Islet precursor cell (in vitro differentiated cells): ENCODE data around the gene AIF1.

ENCODE experiments used
- DNase-seq: peaks from one replicate; pipeline ENCODE4 v3.0.0-alpha.2; 2018

AIF1 gene

GRCh38 chr6:31621991-31622390 is 7.0 kb downstream of the AIF1 start:
- no peak for DNase-seq

GRCh38 chr6:31622684-31623091 is 7.7 kb downstream of the AIF1 start:
- DNase-seq = no peak

GRCh38 chr6:31624070-31624469 is 9.0 kb downstream of the AIF1 start:
- DNase-seq = no peak

GRCh38 chr6:31626952-31627351 is 11.9 kb downstream of the AIF1 start:
- no peak for DNase-seq

GRCh38 chr6:31627690-31628287 is 12.8 kb downstream of the AIF1 start:
- no peak for DNase-seq

- no peak for DNase-seq
Measured at GRCh38 chr6:31629014-31629413, 14.0 kb downstream of the AIF1 start.

- DNase-seq = no peak
Measured at GRCh38 chr6:31630177-31630934, 15.3 kb downstream of the AIF1 start.

GRCh38 chr6:31631209-31631608 is 16.2 kb downstream of the AIF1 start:
- DNase-seq = no peak

GRCh38 chr6:31631681-31632278 is 16.7 kb downstream of the AIF1 start:
- DNase-seq = no peak

- DNase-seq = no peak
Measured at GRCh38 chr6:31632279-31632946, 17.4 kb downstream of the AIF1 start.

- DNase-seq = no peak
Measured at GRCh38 chr6:31633447-31633846, 18.4 kb downstream of the AIF1 start.

- no peak for DNase-seq
Measured at GRCh38 chr6:31634131-31634530, 19.1 kb downstream of the AIF1 start.

GRCh38 chr6:31634969-31635575 is 20.0 kb downstream of the AIF1 start:
- DNase-seq = no peak

- DNase-seq = no peak
Measured at GRCh38 chr6:31636698-31637596, 21.9 kb downstream of the AIF1 start.

GRCh38 chr6:31639043-31639442 is 24.0 kb downstream of the AIF1 start:
- no peak for DNase-seq

- DNase-seq = no peak
Measured at GRCh38 chr6:31639449-31639861, 24.4 kb downstream of the AIF1 start.

GRCh38 chr6:31640612-31641011 is 25.6 kb downstream of the AIF1 start:
- no peak for DNase-seq

- no peak for DNase-seq
Measured at GRCh38 chr6:31641370-31641769, 26.3 kb downstream of the AIF1 start.

GRCh38 chr6:31642798-31643570 is 27.9 kb downstream of the AIF1 start:
- no peak for DNase-seq

GRCh38 chr6:31643818-31644454 is 28.9 kb downstream of the AIF1 start:
- DNase-seq = no peak

- DNase-seq = no peak
Measured at GRCh38 chr6:31645325-31645724, 30.3 kb downstream of the AIF1 start.
